H9 (cell line): Measurements from ENCODE around the gene CPB2. TPM values are rescaled to one million over a fixed set of nuclear protein-coding genes. Genes with fewer than 3 reads are reported as not detected.

Experiments
- DNase-seq: peaks from one replicate; pipeline ENCODE4 v3.0.0-alpha.2; 2017
- H2AFZ ChIP-seq: one replicate; pipeline ENCODE4 v1.6.1; 2013; ENCODE audit warnings: mild to moderate bottlenecking, low read length, control low read depth, moderate library complexity
- H2AK5ac ChIP-seq: 2 replicates; pipeline ENCODE4 v1.6.1; 2013; ENCODE audit warnings: low read length, control low read depth, mixed read lengths; ENCODE audit not compliant: insufficient read length
- H2BK120ac ChIP-seq: one replicate; pipeline ENCODE4 v1.6.1; 2013; ENCODE audit warnings: low read depth, mild to moderate bottlenecking, low read length, control low read depth, inconsistent platforms; ENCODE audit not compliant: poor library complexity, severe bottlenecking
- H2BK12ac ChIP-seq: 2 replicates; pipeline ENCODE4 v1.6.1; 2013; ENCODE audit warnings: low read length, control low read depth, mixed read lengths, low read depth; ENCODE audit not compliant: insufficient read length
- H2BK15ac ChIP-seq: 2 replicates; pipeline ENCODE4 v1.6.1; 2013; ENCODE audit warnings: low read depth, low read length, control low read depth
- H2BK20ac ChIP-seq: one replicate; pipeline ENCODE4 v1.6.1; 2013; ENCODE audit warnings: low read depth, mild to moderate bottlenecking, low read length, control low read depth, inconsistent platforms; ENCODE audit not compliant: poor library complexity, severe bottlenecking
- H2BK5ac ChIP-seq: 2 replicates; pipeline ENCODE4 v1.6.1; 2013; ENCODE audit warnings: low read length, control low read depth, mixed read lengths; ENCODE audit not compliant: insufficient read length
- H3K14ac ChIP-seq: 2 replicates; pipeline ENCODE4 v1.6.1; 2013; ENCODE audit warnings: low read length, control low read depth; ENCODE audit not compliant: insufficient read depth
- H3K18ac ChIP-seq: 2 replicates; pipeline ENCODE4 v1.6.1; 2013; ENCODE audit warnings: low read depth, mild to moderate bottlenecking, mixed read lengths, low read length, control low read depth; ENCODE audit not compliant: insufficient read length
- H3K23ac ChIP-seq: 2 replicates; pipeline ENCODE4 v1.6.1; 2013; ENCODE audit warnings: low read length, control low read depth, mixed read lengths, low read depth; ENCODE audit not compliant: insufficient read length
- H3K23me2 ChIP-seq: 2 replicates; pipeline ENCODE4 v1.6.1; 2013; ENCODE audit warnings: low read depth, mild to moderate bottlenecking, mixed read lengths, low read length, control low read depth; ENCODE audit not compliant: insufficient read length, poor library complexity, severe bottlenecking
- H3K27ac ChIP-seq: 2 replicates; pipeline ENCODE4 v1.5.1; 2013; ENCODE audit warnings: low read length, control low read depth, mixed read lengths, low read depth; ENCODE audit not compliant: insufficient read length
- H3K27me3 ChIP-seq: 2 replicates; pipeline ENCODE4 v1.6.1; 2013; ENCODE audit warnings: low read length, control low read depth, inconsistent platforms; ENCODE audit not compliant: insufficient read depth
- H3K4ac ChIP-seq: 2 replicates; pipeline ENCODE4 v1.6.1; 2013; ENCODE audit warnings: low read depth, mild to moderate bottlenecking, control low read depth, inconsistent platforms, low read length, moderate library complexity
- H3K4me1 ChIP-seq: 2 replicates; pipeline ENCODE4 v1.6.1; 2013; ENCODE audit warnings: low read length, control low read depth, inconsistent platforms; ENCODE audit not compliant: insufficient read depth
- H3K4me2 ChIP-seq: 2 replicates; pipeline ENCODE4 v1.6.1; 2013; ENCODE audit warnings: low read length, control low read depth, mixed read lengths; ENCODE audit not compliant: insufficient read length, insufficient read depth
- H3K56ac ChIP-seq: 2 replicates; pipeline ENCODE4 v1.6.1; 2013; ENCODE audit warnings: low read depth, mild to moderate bottlenecking, mixed read lengths, low read length, control low read depth; ENCODE audit not compliant: insufficient read length
- H3K79me1 ChIP-seq: 2 replicates; pipeline ENCODE4 v1.6.1; 2013; ENCODE audit warnings: low read depth, mild to moderate bottlenecking, moderate library complexity, low read length, control low read depth, inconsistent platforms; ENCODE audit not compliant: insufficient read depth, poor library complexity, severe bottlenecking
- H3K79me2 ChIP-seq: 2 replicates; pipeline ENCODE4 v1.6.1; 2013; ENCODE audit warnings: low read length, control low read depth, inconsistent platforms; ENCODE audit not compliant: insufficient read depth
- H3K9ac ChIP-seq: 2 replicates; pipeline ENCODE4 v1.6.1; 2013; ENCODE audit warnings: low read length, control low read depth, mixed read lengths; ENCODE audit not compliant: insufficient read length; ENCODE audit errors: extremely low read depth
- H3K9me3 ChIP-seq: one replicate; pipeline ENCODE4 v1.6.1; 2013; ENCODE audit warnings: low read depth, low read length, inconsistent platforms; ENCODE audit not compliant: control insufficient read depth
- H3T11ph ChIP-seq: one replicate; pipeline ENCODE4 v1.6.1; 2013; ENCODE audit warnings: mild to moderate bottlenecking, low read length, control low read depth, inconsistent platforms
- H4K20me1 ChIP-seq: one replicate; pipeline ENCODE4 v1.6.1; 2013; ENCODE audit not compliant: control insufficient read depth, insufficient read length, insufficient read depth
- H4K5ac ChIP-seq: 2 replicates; pipeline ENCODE4 v1.6.1; 2013; ENCODE audit warnings: low read depth, mild to moderate bottlenecking, mixed read lengths, low read length, control low read depth; ENCODE audit not compliant: insufficient read length
- H4K8ac ChIP-seq: replicated peaks from 2 replicates; pipeline ENCODE4 v1.6.1; 2013; ENCODE audit warnings: low read length, control low read depth, mixed read lengths, low read depth; ENCODE audit not compliant: insufficient read length
- H4K91ac ChIP-seq: 2 replicates; pipeline ENCODE4 v1.6.1; 2013; ENCODE audit warnings: low read depth, mild to moderate bottlenecking, moderate library complexity, mixed read lengths, low read length, control low read depth; ENCODE audit not compliant: insufficient read length
- H3K27ac Mint-ChIP-seq, 3 experiments: 2 replicates in 2 of 3; 3 replicates in 1 of 3; pipeline ENCODE4 v1.8.0; 2020 to 2021; ENCODE audit warnings: mixed read lengths in 3 of 3, mild to moderate bottlenecking in 1 of 3, moderate library complexity in 1 of 3
- H3K27me3 Mint-ChIP-seq: 2 replicates; pipeline ENCODE4 v1.8.0; 2021; ENCODE audit warnings: low read depth, mild to moderate bottlenecking, moderate library complexity, mixed read lengths
- H3K36me3 Mint-ChIP-seq, 3 experiments: 2 replicates in 2 of 3; 3 replicates in 1 of 3; pipeline ENCODE4 v1.8.0; 2020 to 2021; ENCODE audit warnings: low read depth in 3 of 3, mixed read lengths in 3 of 3; ENCODE audit not compliant: insufficient read depth in 1 of 3
- H3K4me1 Mint-ChIP-seq, 2 experiments: 2 replicates each; pipeline ENCODE4 v1.8.0; 2020; ENCODE audit warnings: mixed read lengths in 2 of 2
- H3K4me3 Mint-ChIP-seq, 2 experiments: 2 replicates in 1 of 2; 3 replicates in 1 of 2; pipeline ENCODE4 v1.8.0; 2020 to 2021; ENCODE audit warnings: mild to moderate bottlenecking in 2 of 2, mixed read lengths in 2 of 2, moderate library complexity in 1 of 2
- H3K9me3 Mint-ChIP-seq, 2 experiments: 2 replicates in 1 of 2; 3 replicates in 1 of 2; pipeline ENCODE4 v1.8.0; 2020; ENCODE audit warnings: mild to moderate bottlenecking in 2 of 2, mixed read lengths in 2 of 2, moderate library complexity in 1 of 2
- CTCF ChIP-seq: fragments of 200-600 bp; sonication (generic); conservative IDR thresholded peaks from 3 replicates; pipeline ENCODE4 v1.8.0; 2021; ENCODE audit warnings: antibody characterized with exemption, mild to moderate bottlenecking
- WGBS: extraction: QIAGEN DNeasy Blood & Tissue Kit; methylation state at CpG from one replicate; pipeline ENCODE4 v1.1.7; 2013; ENCODE audit warnings: missing lambda C conversion rate, low lambda C conversion rate, mixed read lengths; ENCODE audit not compliant: insufficient read length; ENCODE audit errors: extremely low coverage; 5-methylcytosine and 5-hydroxymethylcytosine counted together
- total RNA-seq: library from RNA; stranded (reverse); gene quantifications from 2 replicates; pipeline ENCODE4 v1.2.1, GENCODE V29; 2021

CPB2 gene
- total RNA-seq, 1 experiment from 2014 or later = not detected

GRCh38 chr13:46137627-46138317, 32.9 kb upstream of the CPB2 start:
- Mint-ChIP-seq H3K36me3 (no peaks in the 10 kb centered on the region), H3K4me1 (peaks cover 17 to 21% of the 10 kb centered on the region in 2 experiments), H3K9me3 (no peaks in the 10 kb centered on the region), H3K4me3 (no peak overlapping the region), H3K27me3 (no peaks in the 10 kb centered on the region), H3K27ac (no peak overlapping the region)
- TF ChIP-seq CTCF = no peak
- Histone ChIP-seq H3K14ac (no peak overlapping the region), H3K56ac (no peak overlapping the region), H3K79me2 (no peaks in the 10 kb centered on the region), H3K4me1 (peaks cover 4% of the 10 kb centered on the region; the same call in 1 of the 2 replicates), H3K4ac (no peak overlapping the region), H2BK12ac (no peak overlapping the region), H4K5ac (no peak overlapping the region), H3K4me2 (no peak overlapping the region), H3K27ac (no peak overlapping the region), H3K23ac (no peak overlapping the region), H2BK5ac (no peak overlapping the region), H4K8ac (no peak overlapping the region), H2BK20ac (no peak overlapping the region), H3K9me3 (no peaks in the 10 kb centered on the region), H3K27me3 (no peaks in the 10 kb centered on the region), H2AK5ac (no peak overlapping the region), H3T11ph (no peak overlapping the region), H3K9ac (no peak overlapping the region), H4K91ac (no peak overlapping the region), H4K20me1 (no peaks in the 10 kb centered on the region), H3K23me2 (no peaks in the 10 kb centered on the region), H2BK15ac (no peak overlapping the region), H2AFZ (no peak overlapping the region), H2BK120ac (no peak overlapping the region), H3K18ac (no peak overlapping the region), H3K79me1 (no peaks in the 10 kb centered on the region)
- DNase-seq = no peak
- no CpG with 5 or more reads among the region's 2 CpGs for WGBS
